Inferior parietal cortex (tissue), 1 donor: ENCODE measurements around the gene CTRB1.
"Not testable (repeated sequence)": the region's sequence is repeated elsewhere in the genome, so short reads cannot be mapped to it uniquely, and the experiment has no call there.

Experiments
- DNase-seq: peaks from one replicate; pipeline ENCODE4 v3.0.0-alpha.2; 2016; ENCODE audit errors: extremely low spot score

Gene CTRB1

DNA sequence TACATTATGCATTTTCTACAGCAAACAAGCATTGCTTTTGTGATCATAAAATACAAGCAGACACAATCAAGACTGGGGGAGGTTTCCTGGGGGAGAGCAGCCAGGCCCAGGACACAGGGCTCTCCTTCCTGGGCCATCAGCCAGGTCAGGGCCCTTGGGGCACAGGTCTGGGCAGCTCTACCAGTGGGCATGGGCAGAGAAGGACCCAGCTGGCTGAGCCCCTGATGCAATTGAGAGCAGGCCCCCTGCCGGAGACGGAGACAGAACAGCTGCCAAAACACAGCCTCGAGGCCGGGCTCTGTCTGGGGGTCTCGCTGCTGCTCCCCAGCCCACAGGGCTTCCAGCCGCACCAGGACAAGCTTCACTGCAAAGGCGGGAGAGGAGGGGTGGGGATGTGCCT lies 21.8 kb downstream of the CTRB1 start:
- not testable (repeated sequence) for DNase-seq

DNA sequence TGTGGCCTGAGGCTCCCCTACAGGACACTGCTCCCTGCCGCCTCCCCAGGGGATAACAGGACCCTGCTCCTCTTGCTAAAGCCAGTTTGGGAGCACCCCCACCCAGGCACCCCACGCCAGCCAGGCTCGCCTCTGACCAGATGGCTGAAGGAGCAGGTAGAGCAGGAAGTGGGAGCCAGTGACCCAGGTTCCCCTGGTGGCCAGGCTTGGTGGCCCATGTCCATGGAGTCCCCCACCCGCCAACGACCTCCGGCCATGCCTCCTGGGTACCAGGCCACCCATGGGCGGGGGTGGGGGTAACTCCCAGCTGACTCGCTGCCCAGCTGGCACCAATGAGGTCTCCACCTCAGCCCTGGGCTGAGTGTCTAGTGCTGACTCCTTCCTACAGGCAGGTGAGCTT lies 22.6 kb downstream of the CTRB1 start:
- DNase-seq, result no peak

DNA sequence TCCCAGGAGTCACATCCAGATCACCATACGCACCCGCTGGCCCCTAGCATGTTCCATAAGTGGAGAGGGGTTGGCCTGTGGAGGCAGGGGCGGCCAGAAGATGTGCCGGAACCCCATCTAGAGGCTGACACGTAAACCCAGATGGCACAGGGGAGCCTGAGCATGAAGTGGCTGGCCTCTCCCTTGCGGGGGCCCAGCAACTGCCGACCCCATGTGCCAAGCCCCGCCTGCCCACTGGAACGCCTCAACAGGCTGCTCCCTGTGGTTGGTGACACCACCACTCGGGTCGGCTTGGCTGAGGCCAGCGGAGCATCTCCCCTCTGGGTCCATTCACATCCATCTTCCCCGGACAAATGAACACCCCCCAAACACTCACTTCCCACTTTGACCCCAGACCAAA lies 23.2 kb downstream of the CTRB1 start:
- no peak for DNase-seq

DNA sequence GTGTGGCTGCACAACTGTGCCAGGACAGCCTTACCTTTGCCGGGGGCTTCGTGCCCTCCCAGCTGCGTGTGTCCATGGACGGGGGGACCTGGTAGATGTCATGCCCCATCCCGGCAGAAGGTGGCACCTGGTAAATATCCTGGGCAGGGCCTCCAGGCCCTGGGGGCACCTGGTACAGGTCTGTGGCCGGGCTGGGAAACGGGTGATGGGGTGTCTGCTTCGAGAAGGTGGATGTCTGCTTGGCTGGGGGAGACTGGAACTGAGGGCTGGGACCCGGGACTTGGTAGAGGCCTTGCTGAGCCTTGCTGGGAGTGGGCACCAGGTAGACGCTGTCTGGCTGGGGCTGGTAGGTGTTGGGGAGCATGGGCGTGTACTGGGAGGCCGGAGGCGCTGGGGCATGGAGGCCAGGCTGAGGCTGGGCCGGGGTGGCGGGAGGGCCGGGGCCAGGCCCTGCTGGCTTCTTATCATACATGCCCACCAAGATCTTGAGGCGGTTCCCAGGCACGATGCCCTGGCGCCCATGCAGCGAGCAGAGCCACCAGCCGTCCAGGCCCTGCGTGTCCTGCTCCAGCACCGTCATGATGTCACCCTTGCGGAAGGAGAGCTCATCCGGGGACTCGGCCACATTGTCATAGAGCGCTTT lies 23.8 kb downstream of the CTRB1 start:
- not testable (repeated sequence) for DNase-seq

- DNase-seq, result no peak
Observed at GRCh38 chr16:75243667-75244224, 25.0 kb downstream of the CTRB1 start.

- no peak for DNase-seq
Observed at GRCh38 chr16:75244225-75244809, 25.5 kb downstream of the CTRB1 start.

GRCh38 chr16:75244844-75245758 lies 26.3 kb downstream of the CTRB1 start:
- peak; percentile 87 for DNase-seq

DNA sequence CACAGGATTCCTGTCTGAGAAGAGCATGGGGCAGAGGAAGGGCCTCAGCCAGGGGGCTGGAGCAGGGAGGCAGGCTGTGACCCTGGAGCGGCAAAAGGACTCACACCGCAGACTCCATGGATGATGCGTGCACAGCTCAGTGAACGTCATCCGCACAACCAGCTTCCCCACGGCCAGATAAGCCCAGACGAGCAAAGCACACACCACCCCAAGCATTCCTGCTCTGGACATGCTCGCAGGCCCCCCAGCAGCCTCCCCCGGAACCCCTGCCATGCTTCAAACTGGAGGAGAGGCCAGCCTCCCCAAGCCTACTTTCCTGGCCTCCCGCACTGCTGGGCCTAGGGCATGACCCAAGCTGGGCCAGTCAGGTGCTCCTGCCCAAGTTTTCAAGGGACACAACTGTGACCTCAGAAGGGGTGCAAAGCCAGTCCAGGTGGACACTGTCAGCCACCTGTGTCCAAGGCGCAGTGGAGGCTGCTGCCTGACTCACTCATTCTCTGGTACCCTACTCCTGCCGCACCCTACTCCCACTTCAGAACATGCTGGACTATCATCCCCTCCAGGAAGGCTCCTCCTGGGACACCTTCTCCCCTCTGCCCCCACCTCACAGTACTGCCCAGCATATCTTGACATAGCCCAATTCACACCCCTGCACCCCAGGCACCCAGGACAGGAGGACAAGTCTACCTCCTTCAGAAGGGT lies 27.9 kb downstream of the CTRB1 start:
- DNase-seq, result no peak

GRCh38 chr16:75247249-75247648 lies 28.5 kb downstream of the CTRB1 start:
- DNase-seq, result no peak

GRCh38 chr16:75248142-75248535 lies 29.4 kb downstream of the CTRB1 start:
- no peak for DNase-seq

DNA sequence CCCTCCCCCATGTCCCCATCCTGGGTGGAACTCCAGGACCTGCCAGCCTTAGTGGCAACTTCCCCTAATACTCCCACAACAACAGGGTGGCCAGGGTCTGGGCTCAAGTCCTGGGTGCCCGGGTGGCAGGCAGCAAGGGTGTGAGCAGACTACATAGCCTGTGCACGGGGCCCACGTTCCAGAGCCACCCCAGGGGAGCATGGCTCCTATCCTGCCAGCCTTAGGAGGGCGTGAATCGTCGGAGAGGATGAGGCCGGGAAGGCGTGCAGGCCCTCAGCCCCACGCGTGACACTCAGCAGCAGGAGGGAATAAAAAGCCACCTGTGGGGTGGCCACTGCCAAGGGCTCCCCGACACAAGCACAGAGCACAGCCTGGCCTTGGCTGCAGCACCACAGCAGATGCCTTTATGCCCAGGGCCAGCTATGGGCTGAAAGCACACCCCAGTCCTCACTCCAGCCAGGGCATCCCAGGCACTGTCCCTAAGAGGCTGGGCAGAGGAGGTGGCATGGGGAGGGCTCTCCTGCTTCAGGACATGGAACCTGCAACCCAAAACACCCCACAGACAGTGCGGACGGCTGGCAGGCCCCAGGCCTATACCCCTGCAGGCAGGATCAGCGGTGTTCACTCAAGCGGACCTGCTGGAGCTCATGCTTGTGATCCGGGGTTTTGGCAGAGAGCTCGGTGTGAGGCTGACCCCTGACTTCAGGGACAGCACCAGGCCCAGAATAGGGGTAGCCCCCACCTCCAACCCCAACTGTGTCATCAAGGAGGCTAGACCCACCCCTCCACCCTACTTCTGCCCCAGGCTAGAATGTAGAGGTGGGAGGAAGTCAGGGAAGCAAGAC lies 30.0 kb downstream of the CTRB1 start:
- no peak for DNase-seq

GRCh38 chr16:75249441-75249840 lies 30.7 kb downstream of the CTRB1 start:
- DNase-seq, result no peak

- DNase-seq, result no peak
Observed at GRCh38 chr16:75250089-75250808, 31.5 kb downstream of the CTRB1 start.

GRCh38 chr16:75250809-75251279 lies 32.1 kb downstream of the CTRB1 start:
- no peak for DNase-seq

DNA sequence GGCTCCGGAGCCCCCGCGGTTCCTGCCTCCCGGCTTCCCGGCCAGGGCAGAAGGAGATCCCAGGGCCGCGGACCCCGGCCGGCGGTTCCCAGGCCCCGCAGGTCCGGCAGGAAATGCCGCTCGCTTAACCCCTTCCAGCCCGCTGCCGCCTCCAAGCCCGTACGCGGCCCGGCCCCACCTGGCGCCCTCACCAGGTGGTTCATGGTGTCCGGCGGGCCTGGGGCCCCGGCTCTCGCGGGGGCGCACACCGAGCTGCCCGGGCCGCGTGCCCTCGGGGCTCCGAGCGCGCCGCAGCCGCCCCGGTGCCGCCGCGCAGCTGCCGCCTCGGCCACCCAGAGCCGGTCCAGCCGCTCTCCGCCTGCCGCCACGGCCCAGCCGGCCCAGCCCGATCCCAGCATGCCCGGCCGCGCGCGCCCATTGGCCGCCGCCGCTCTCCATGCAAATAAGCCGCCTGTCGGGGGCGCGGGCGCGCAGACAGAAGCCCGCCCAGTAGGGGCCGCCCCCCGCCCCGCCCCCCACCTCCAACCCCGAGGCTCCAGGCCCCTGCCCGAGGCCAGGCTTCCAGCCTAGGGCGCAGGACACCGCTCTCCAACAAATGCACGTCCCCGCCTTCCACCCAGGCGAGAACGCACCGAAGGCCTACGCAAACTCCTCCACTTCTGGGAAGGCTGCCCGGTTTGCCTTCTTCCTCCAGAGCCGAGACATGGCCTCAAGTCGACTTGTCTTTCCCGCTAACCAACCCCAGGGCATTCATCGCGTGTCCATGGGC lies 32.7 kb downstream of the CTRB1 start, which contains the start of gene BCAR1:
Gene BCAR1 (minus strand): TSS at position 345 of the 769 bp plus-strand sequence. CDS start 142 bp downstream, at position 203.
- DNase-seq, result no peak

GRCh38 chr16:75252049-75252864 lies 33.5 kb downstream of the CTRB1 start:
- no peak for DNase-seq

DNA sequence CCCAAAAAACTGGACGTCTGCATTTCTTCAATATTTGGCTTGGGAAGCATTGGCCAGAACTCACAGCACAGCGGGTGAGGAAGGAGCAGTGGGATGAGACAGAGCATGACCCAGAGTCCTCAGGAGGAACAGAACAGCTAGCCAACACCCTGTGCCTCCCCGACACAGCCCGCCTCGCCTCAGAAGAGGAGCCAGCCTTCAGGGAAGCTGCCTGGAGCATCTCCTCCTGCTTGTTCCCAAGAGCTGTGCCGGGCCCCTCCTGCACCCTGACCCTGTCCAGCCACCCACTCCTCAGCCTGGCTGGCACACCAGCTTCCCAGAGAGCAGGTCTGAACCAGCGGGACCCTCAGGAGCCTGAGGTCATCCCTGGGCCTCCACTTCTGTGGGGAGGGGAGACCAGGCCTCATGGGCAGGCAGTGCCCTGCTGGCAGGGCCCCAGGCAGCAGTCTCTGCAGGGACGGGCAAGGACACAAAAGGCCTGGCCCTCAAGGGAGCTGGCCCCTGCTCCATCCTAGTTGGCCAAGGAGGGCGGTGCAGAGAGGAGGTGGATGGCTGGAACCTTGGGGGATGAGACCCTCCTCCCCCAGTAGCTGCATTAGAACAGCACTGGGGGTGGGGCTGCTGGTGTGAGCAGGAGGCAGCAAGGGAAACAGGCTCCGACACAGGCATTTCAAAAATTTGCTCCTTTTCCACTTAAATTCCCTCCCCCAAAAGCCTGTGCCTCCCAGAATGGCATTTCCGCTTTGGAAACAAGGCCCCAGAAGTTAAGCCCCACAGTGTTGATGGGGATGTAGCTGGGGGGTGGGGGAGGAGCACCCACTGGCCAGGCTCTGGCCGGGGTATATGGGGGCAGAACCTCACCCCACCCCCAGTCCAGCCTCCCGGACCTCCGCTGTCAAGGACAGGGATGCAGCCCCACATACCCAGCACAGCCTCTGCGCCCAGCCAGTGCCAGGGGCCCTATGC lies 34.4 kb downstream of the CTRB1 start:
- no peak for DNase-seq
